HEK293 (cell line): Measurements from ENCODE around the gene GMPR2.
A peak's percentile ranks its signal among the peaks of the same experiment; 100 is the strongest.

ENCODE experiments used
- CTCF ChIP-seq: fragments of 450-650 bp; formaldehyde crosslinking; IDR thresholded peaks from 2 replicates; pipeline ENCODE4 v1.5.1; 2016; ENCODE audit warnings: missing biosample characterization, missing genetic modification characterization
- GLIS1 ChIP-seq: fragments of 450-650 bp; formaldehyde crosslinking; IDR thresholded peaks from 2 replicates; pipeline ENCODE4 v1.5.1; 2016; ENCODE audit warnings: missing biosample characterization, missing genetic modification characterization
- IKZF3 ChIP-seq: fragments of 450-650 bp; IDR thresholded peaks from 2 replicates; pipeline ENCODE4 v1.5.0; 2018; ENCODE audit warnings: missing biosample characterization, mild to moderate bottlenecking, missing genetic modification characterization, moderate library complexity
- KLF8 ChIP-seq: fragments of 450-650 bp; formaldehyde crosslinking; IDR thresholded peaks from 2 replicates; pipeline ENCODE4 v1.5.1; 2016; ENCODE audit warnings: missing biosample characterization, missing genetic modification characterization
- PATZ1 ChIP-seq: fragments of 450-650 bp; formaldehyde crosslinking; IDR thresholded peaks from 2 replicates; pipeline ENCODE4 v1.5.1; 2016; ENCODE audit warnings: missing biosample characterization, missing genetic modification characterization
- PRDM6 ChIP-seq: fragments of 450-650 bp; formaldehyde crosslinking; IDR thresholded peaks from 2 replicates; pipeline ENCODE4 v1.5.1; 2017; ENCODE audit warnings: missing biosample characterization, missing genetic modification characterization
- RBAK ChIP-seq: fragments of 450-650 bp; formaldehyde crosslinking; IDR thresholded peaks from 2 replicates; pipeline ENCODE4 v1.5.1; 2016; ENCODE audit warnings: missing biosample characterization, missing genetic modification characterization
- REPIN1 ChIP-seq: fragments of 450-650 bp; formaldehyde crosslinking; IDR thresholded peaks from 2 replicates; pipeline ENCODE4 v1.5.1; 2017; ENCODE audit warnings: missing biosample characterization, missing genetic modification characterization, low read depth
- SP7 ChIP-seq: fragments of 450-650 bp; formaldehyde crosslinking; IDR thresholded peaks from 2 replicates; pipeline ENCODE4 v1.5.1; 2016; ENCODE audit warnings: missing biosample characterization, missing genetic modification characterization
- ZBTB26 ChIP-seq: fragments of 450-650 bp; formaldehyde crosslinking; optimal IDR thresholded peaks from 2 replicates; pipeline ENCODE3; 2016; ENCODE audit warnings: missing biosample characterization, mild to moderate bottlenecking, missing genetic modification characterization
- ZBTB6 ChIP-seq: fragments of 450-650 bp; formaldehyde crosslinking; IDR thresholded peaks from 2 replicates; pipeline ENCODE4 v1.5.1; 2017; ENCODE audit warnings: missing biosample characterization, missing genetic modification characterization
- ZFHX2 ChIP-seq: fragments of 450-650 bp; formaldehyde crosslinking; conservative IDR thresholded peaks from 2 replicates; pipeline ENCODE4 v1.5.1; 2016; ENCODE audit warnings: missing biosample characterization, missing genetic modification characterization
- ZNF121 ChIP-seq: fragments of 450-650 bp; formaldehyde crosslinking; IDR thresholded peaks from 2 replicates; pipeline ENCODE4 v1.5.1; 2016; ENCODE audit warnings: missing biosample characterization, missing genetic modification characterization
- ZNF133 ChIP-seq: fragments of 450-650 bp; formaldehyde crosslinking; IDR thresholded peaks from 2 replicates; pipeline ENCODE4 v1.5.1; 2016; ENCODE audit warnings: missing biosample characterization, missing genetic modification characterization
- ZNF174 ChIP-seq: fragments of 450-650 bp; formaldehyde crosslinking; IDR thresholded peaks from 2 replicates; pipeline ENCODE4 v1.5.0; 2017; ENCODE audit warnings: missing biosample characterization, mild to moderate bottlenecking, missing genetic modification characterization
- ZNF18 ChIP-seq: fragments of 450-650 bp; formaldehyde crosslinking; IDR thresholded peaks from 2 replicates; pipeline ENCODE4 v1.5.1; 2016; ENCODE audit warnings: missing biosample characterization, missing genetic modification characterization
- ZNF23 ChIP-seq: fragments of 450-650 bp; formaldehyde crosslinking; IDR thresholded peaks from 2 replicates; pipeline ENCODE4 v1.5.1; 2016; ENCODE audit warnings: missing biosample characterization, missing genetic modification characterization, borderline replicate concordance
- ZNF248 ChIP-seq: fragments of 450-650 bp; formaldehyde crosslinking; IDR thresholded peaks from 2 replicates; pipeline ENCODE4 v1.5.1; 2017; ENCODE audit warnings: missing biosample characterization, missing genetic modification characterization
- ZNF404 ChIP-seq: fragments of 450-650 bp; formaldehyde crosslinking; IDR thresholded peaks from 2 replicates; pipeline ENCODE4 v1.5.1; 2017; ENCODE audit warnings: missing biosample characterization, missing genetic modification characterization
- ZNF473 ChIP-seq: fragments of 450-650 bp; formaldehyde crosslinking; IDR thresholded peaks from 2 replicates; pipeline ENCODE4 v1.5.1; 2017; ENCODE audit warnings: missing biosample characterization, missing genetic modification characterization
- ZNF629 ChIP-seq: fragments of 450-650 bp; formaldehyde crosslinking; IDR thresholded peaks from 2 replicates; pipeline ENCODE4 v1.5.1; 2017; ENCODE audit warnings: missing biosample characterization, missing genetic modification characterization
- ZNF658 ChIP-seq: fragments of 450-650 bp; formaldehyde crosslinking; IDR thresholded peaks from 2 replicates; pipeline ENCODE4; 2016; ENCODE audit warnings: missing biosample characterization, missing genetic modification characterization
- ZNF664 ChIP-seq: fragments of 450-650 bp; formaldehyde crosslinking; IDR thresholded peaks from 2 replicates; pipeline ENCODE4 v1.5.1; 2016; ENCODE audit warnings: missing biosample characterization, missing genetic modification characterization
- ZNF677 ChIP-seq: fragments of 450-650 bp; IDR thresholded peaks from 2 replicates; pipeline ENCODE4 v1.5.0; 2018; ENCODE audit warnings: missing biosample characterization, mild to moderate bottlenecking, missing genetic modification characterization, moderate library complexity
- ZNF701 ChIP-seq: fragments of 450-650 bp; formaldehyde crosslinking; IDR thresholded peaks from 2 replicates; pipeline ENCODE4 v1.5.1; 2016; ENCODE audit warnings: missing biosample characterization, missing genetic modification characterization
- ZNF768 ChIP-seq: fragments of 450-650 bp; formaldehyde crosslinking; IDR thresholded peaks from 2 replicates; pipeline ENCODE4 v1.5.1; 2018; ENCODE audit warnings: missing biosample characterization, mild to moderate bottlenecking, missing genetic modification characterization
- ZNF791 ChIP-seq: fragments of 450-650 bp; formaldehyde crosslinking; IDR thresholded peaks from 2 replicates; pipeline ENCODE4 v1.5.1; 2016; ENCODE audit warnings: missing biosample characterization, missing genetic modification characterization
- ZSCAN16 ChIP-seq: fragments of 450-650 bp; formaldehyde crosslinking; IDR thresholded peaks from 2 replicates; pipeline ENCODE4 v1.5.1; 2016; ENCODE audit warnings: missing biosample characterization, missing genetic modification characterization
- ZSCAN5A ChIP-seq: fragments of 450-650 bp; formaldehyde crosslinking; IDR thresholded peaks from 2 replicates; pipeline ENCODE4 v1.5.1; 2016; ENCODE audit warnings: missing biosample characterization, missing genetic modification characterization

The GMPR2 gene

GRCh38 chr14:24212924-24213865 is 19.5 kb upstream of the GMPR2 start, which contains the start of gene CHMP4A (continued):
- no peak for TF ChIP-seq ZBTB6 (tag by site-specific recombination)
- peak; percentile 76 for TF ChIP-seq IKZF3 (tag by site-specific recombination)
- no peak for TF ChIP-seq ZNF121 (tag by site-specific recombination)
- TF ChIP-seq ZNF701 = no peak
- peak; percentile 81 for TF ChIP-seq SP7
- peak; percentile 37; the same call in 1 of the 2 replicates for TF ChIP-seq ZFHX2 (tag by site-specific recombination)
- no peak for TF ChIP-seq RBAK (tag by site-specific recombination)
- TF ChIP-seq ZNF768 (tag by site-specific recombination) = no peak
- no peak for TF ChIP-seq ZNF677 (tag by site-specific recombination)
- peak; percentile 76 for TF ChIP-seq CTCF
- TF ChIP-seq GLIS1 = peak; percentile 83
- peak; percentile 64 for TF ChIP-seq ZBTB26 (tag by site-specific recombination)
- TF ChIP-seq ZSCAN16 (tag by site-specific recombination) = no peak
- TF ChIP-seq KLF8 (tag by site-specific recombination) = peak; percentile 90
- no peak for TF ChIP-seq ZNF664 (tag by site-specific recombination)
- peak; percentile 82; the same call in 1 of the 2 replicates for TF ChIP-seq ZSCAN5A (tag by site-specific recombination)
- no peak for TF ChIP-seq PRDM6 (tag by site-specific recombination)
- TF ChIP-seq PATZ1 = peak; percentile 85
- TF ChIP-seq ZNF248 (tag by site-specific recombination) = no peak
- peak; percentile 79 for TF ChIP-seq ZNF629
- TF ChIP-seq REPIN1 (tag by site-specific recombination) = 0 out of 2 replicates have a peak, but pooled peaks have one; percentile 82
- 0 out of 2 replicates have a peak, but pooled peaks have one; percentile 44 for TF ChIP-seq ZNF18
- no peak for TF ChIP-seq ZNF658 (tag by site-specific recombination)
- no peak for TF ChIP-seq ZNF174 (tag by site-specific recombination)
- no peak for TF ChIP-seq ZNF473
- TF ChIP-seq ZNF23 = no peak
- TF ChIP-seq ZNF133 (tag by site-specific recombination) = no peak
- TF ChIP-seq ZNF404 (tag by site-specific recombination) = no peak
- no peak for TF ChIP-seq ZNF791
